ENCODE measurements around the gene MLLT11.
A peak's percentile ranks its signal among the peaks of the same experiment; 100 is the strongest.

Gene MLLT11

GRCh38 chr1:151067185-151067584 is 7.0 kb downstream of the MLLT11 start:
- peaks cover 7% of the 10 kb centered on the region; the same call in 1 of the 2 replicates for H3F3A ChIP-seq (ENCODE audit: low read depth)
- peak overlapping the region; percentile 68 for H3K4me2 ChIP-seq (ENCODE audit: low read depth, low read length, poor library complexity, severe bottlenecking)
- no peak for TF ChIP-seq CTCF (conservative IDR thresholded peaks at IDR 0.05; ENCODE audit: low read length)
- TF ChIP-seq EZH2phosphoT487 (IDR thresholded peaks at IDR 0.05; ENCODE audit: borderline replicate concordance), result no peak
- H3K9me3 ChIP-seq (ENCODE audit: insufficient read depth, low read depth, low read length), result no peaks in the 10 kb centered on the region
- H3K4me3 ChIP-seq (ENCODE audit: low read length, poor library complexity, severe bottlenecking), result peak overlapping the region; percentile 11
- H3K79me2 ChIP-seq (ENCODE audit: insufficient read depth, low read length), result peaks cover 84% of the 10 kb centered on the region
- H4K20me1 ChIP-seq (ENCODE audit: insufficient read depth, low read length, poor library complexity, severe bottlenecking), result peaks cover 10% of the 10 kb centered on the region
- H3K36me3 ChIP-seq (ENCODE audit: insufficient read depth, low read length), result peaks cover 12% of the 10 kb centered on the region
- H3K27me3 ChIP-seq (ENCODE audit: insufficient read depth, low read length, poor library complexity, severe bottlenecking), result no peaks in the 10 kb centered on the region
- H2AFZ ChIP-seq (ENCODE audit: low read length), result no peak overlapping the region
- peaks cover 50% of the 10 kb centered on the region for H3K4me1 ChIP-seq (ENCODE audit: insufficient read depth, low read length, poor library complexity, severe bottlenecking)
- peak overlapping the region; percentile 46 for H3K9ac ChIP-seq (ENCODE audit: low read depth, low read length, poor library complexity, severe bottlenecking)
- H3K9me2 ChIP-seq (replicated peaks; ENCODE audit: low read depth, low read length), result no peaks in the 10 kb centered on the region

GRCh38 chr1:151069103-151069486 is 8.9 kb downstream of the MLLT11 start:
- H3K9ac ChIP-seq (ENCODE audit: low read depth, low read length, poor library complexity, severe bottlenecking), result peak overlapping the region; percentile 98

GRCh38 chr1:151070474-151071276 is 10.5 kb downstream of the MLLT11 start, which contains the start of gene GABPB2:
Gene GABPB2, plus strand, starts transcription at chr1:151070761. Its CDS starts 17,429 bp downstream, at chr1:151088190.
- Histone ChIP-seq H3K9me2 (replicated peaks; ENCODE audit: low read depth, low read length) (no peaks in the 10 kb centered on the region), H4K20me1 (ENCODE audit: insufficient read depth, low read length, poor library complexity, severe bottlenecking) (peaks cover 6% of the 10 kb centered on the region), H3K4me3 (ENCODE audit: low read length, poor library complexity, severe bottlenecking) (peak within 1 kb of the TSS; percentile 92), H3K4me2 (ENCODE audit: low read depth, low read length, poor library complexity, severe bottlenecking) (peak within 1 kb of the TSS; percentile 68), H3K27me3 (ENCODE audit: insufficient read depth, low read length, poor library complexity, severe bottlenecking) (no peaks in the 10 kb centered on the region), H3K79me2 (ENCODE audit: insufficient read depth, low read length) (peaks cover 49% of the 10 kb centered on the region), H3K4me1 (ENCODE audit: insufficient read depth, low read length, poor library complexity, severe bottlenecking) (peaks cover 25% of the 10 kb centered on the region), H2AFZ (ENCODE audit: low read length) (peak within 1 kb of the TSS; percentile 88), H3K9me3 (ENCODE audit: insufficient read depth, low read depth, low read length) (no peaks in the 10 kb centered on the region), H3F3A (ENCODE audit: low read depth) (peaks cover 7% of the 10 kb centered on the region; the same call in 1 of the 2 replicates), H3K36me3 (ENCODE audit: insufficient read depth, low read length) (peaks cover 12% of the 10 kb centered on the region), H3K9ac (ENCODE audit: low read depth, low read length, poor library complexity, severe bottlenecking) (peak within 1 kb of the TSS; percentile 98)
- TF ChIP-seq CTCF (conservative IDR thresholded peaks at IDR 0.05; ENCODE audit: low read length) (peak; percentile 77), EZH2phosphoT487 (IDR thresholded peaks at IDR 0.05; ENCODE audit: borderline replicate concordance) (no peak)

More at GRCh38 chr1:151069103-151069486, 8.9 kb downstream of the MLLT11 start:
- peaks cover 12% of the 10 kb centered on the region for H3K36me3 ChIP-seq (ENCODE audit: insufficient read depth, low read length)
- H3K79me2 ChIP-seq (ENCODE audit: insufficient read depth, low read length), result peaks cover 65% of the 10 kb centered on the region
- H3K4me3 ChIP-seq (ENCODE audit: low read length, poor library complexity, severe bottlenecking), result peak overlapping the region; percentile 92
- no peaks in the 10 kb centered on the region for H3K27me3 ChIP-seq (ENCODE audit: insufficient read depth, low read length, poor library complexity, severe bottlenecking)
- peak overlapping the region; percentile 68 for H3K4me2 ChIP-seq (ENCODE audit: low read depth, low read length, poor library complexity, severe bottlenecking)
- TF ChIP-seq CTCF (conservative IDR thresholded peaks at IDR 0.05; ENCODE audit: low read length) (no peak), EZH2phosphoT487 (IDR thresholded peaks at IDR 0.05; ENCODE audit: borderline replicate concordance) (no peak)
- H3F3A ChIP-seq (ENCODE audit: low read depth), result peaks cover 7% of the 10 kb centered on the region; the same call in 1 of the 2 replicates
- H2AFZ ChIP-seq (ENCODE audit: low read length), result no peak overlapping the region
- H3K9me2 ChIP-seq (replicated peaks; ENCODE audit: low read depth, low read length), result no peaks in the 10 kb centered on the region
- peaks cover 10% of the 10 kb centered on the region for H4K20me1 ChIP-seq (ENCODE audit: insufficient read depth, low read length, poor library complexity, severe bottlenecking)
- H3K4me1 ChIP-seq (ENCODE audit: insufficient read depth, low read length, poor library complexity, severe bottlenecking), result peaks cover 41% of the 10 kb centered on the region
- H3K9me3 ChIP-seq (ENCODE audit: insufficient read depth, low read depth, low read length), result no peaks in the 10 kb centered on the region
